ENCODE data around the gene BATF3. TPM values are rescaled to one million over a fixed set of nuclear protein-coding genes. Genes with fewer than 3 reads are reported as not detected.

Gene BATF3
- total RNA-seq, 1 experiment from 2014 or later = 2.1 TPM

GRCh38 chr1:212690816-212691403, 8.7 kb downstream of the BATF3 start:
- Histone ChIP-seq H4K20me1 (ENCODE audit: control insufficient read depth, insufficient read depth, insufficient read length) (no peaks in the 10 kb centered on the region), H3K18ac (ENCODE audit: insufficient read length, low read depth, low read length) (no peak overlapping the region), H2AK5ac (ENCODE audit: insufficient read length, low read length) (no peak overlapping the region), H3K4me1 (ENCODE audit: insufficient read depth, low read length) (peaks cover 5% of the 10 kb centered on the region; the same call in 1 of the 2 replicates), H4K5ac (ENCODE audit: insufficient read length, low read depth, low read length) (no peak overlapping the region), H3K4ac (ENCODE audit: low read depth, low read length) (no peak overlapping the region), H4K91ac (ENCODE audit: insufficient read length, low read depth, low read length) (no peak overlapping the region), H3K9me3 (ENCODE audit: control insufficient read depth, low read depth, low read length) (no peaks in the 10 kb centered on the region), H4K8ac (replicated peaks; ENCODE audit: insufficient read length, low read depth, low read length) (no peak overlapping the region), H2BK20ac (ENCODE audit: low read depth, low read length, poor library complexity, severe bottlenecking) (no peak overlapping the region), H2BK15ac (ENCODE audit: low read depth, low read length) (no peak overlapping the region), H3K79me1 (ENCODE audit: insufficient read depth, low read depth, low read length, poor library complexity, severe bottlenecking) (no peaks in the 10 kb centered on the region), H3T11ph (ENCODE audit: low read length) (no peak overlapping the region), H3K14ac (ENCODE audit: insufficient read depth, low read length) (no peak overlapping the region), H3K79me2 (ENCODE audit: insufficient read depth, low read length) (no peaks in the 10 kb centered on the region), H2BK5ac (ENCODE audit: insufficient read length, low read length) (no peak overlapping the region), H3K27me3 (ENCODE audit: insufficient read depth, low read length) (no peaks in the 10 kb centered on the region), H3K23me2 (ENCODE audit: insufficient read length, low read depth, low read length, poor library complexity, severe bottlenecking) (no peaks in the 10 kb centered on the region), H2AFZ (ENCODE audit: low read length) (no peak overlapping the region), H3K4me2 (ENCODE audit: insufficient read depth, insufficient read length, low read length) (no peak overlapping the region), H3K23ac (ENCODE audit: insufficient read length, low read depth, low read length) (no peak overlapping the region), H2BK120ac (ENCODE audit: low read depth, low read length, poor library complexity, severe bottlenecking) (no peak overlapping the region), H3K9ac (ENCODE audit: extremely low read depth, insufficient read length, low read length) (no peak overlapping the region), H3K56ac (ENCODE audit: insufficient read length, low read depth, low read length) (no peak overlapping the region), H3K27ac (ENCODE audit: insufficient read length, low read depth, low read length) (no peak overlapping the region), H2BK12ac (ENCODE audit: insufficient read length, low read depth, low read length) (no peak overlapping the region)
- Mint-ChIP-seq H3K9me3 (no peaks in the 10 kb centered on the region), H3K36me3 (ENCODE audit: insufficient read depth in 1 of 3, low read depth in 3 of 3) (no peaks in the 10 kb centered on the region), H3K4me1 (0 out of 4 replicates have a peak, but pooled peaks cover 0 to 3% of the 10 kb centered on the region in 2 experiments), H3K27ac (no peak overlapping the region), H3K4me3 (no peak overlapping the region), H3K27me3 (ENCODE audit: low read depth) (peaks cover 27% of the 10 kb centered on the region)
- TF ChIP-seq CTCF (conservative IDR thresholded peaks at IDR 0.05) = no peak
- no peak for DNase-seq
- WGBS (ENCODE audit: extremely low coverage, insufficient read length, low lambda C conversion rate) = no CpG with 5 or more reads among the region's 4 CpGs
